Measurements from ENCODE around the gene DPH5.
"Not testable (repeated sequence)": the region's sequence is repeated elsewhere in the genome, so short reads cannot be mapped to it uniquely, and the experiment has no call there.

DPH5 gene, protein sequence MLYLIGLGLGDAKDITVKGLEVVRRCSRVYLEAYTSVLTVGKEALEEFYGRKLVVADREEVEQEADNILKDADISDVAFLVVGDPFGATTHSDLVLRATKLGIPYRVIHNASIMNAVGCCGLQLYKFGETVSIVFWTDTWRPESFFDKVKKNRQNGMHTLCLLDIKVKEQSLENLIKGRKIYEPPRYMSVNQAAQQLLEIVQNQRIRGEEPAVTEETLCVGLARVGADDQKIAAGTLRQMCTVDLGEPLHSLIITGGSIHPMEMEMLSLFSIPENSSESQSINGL

GRCh38 chr1:101025657-101026429, at the start of gene DPH5:
Gene DPH5, minus strand, starts transcription at chr1:101025784. Its CDS starts 341 bp downstream, at chr1:101025443.
- peak; percentile 92 for DNase-seq

GRCh38 chr1:101073836-101074235, 48.3 kb upstream of the DPH5 start:
- DNase-seq: no peak

- no peak for DNase-seq
Measured at GRCh38 chr1:101071470-101071891, 45.9 kb upstream of the DPH5 start.

DNA sequence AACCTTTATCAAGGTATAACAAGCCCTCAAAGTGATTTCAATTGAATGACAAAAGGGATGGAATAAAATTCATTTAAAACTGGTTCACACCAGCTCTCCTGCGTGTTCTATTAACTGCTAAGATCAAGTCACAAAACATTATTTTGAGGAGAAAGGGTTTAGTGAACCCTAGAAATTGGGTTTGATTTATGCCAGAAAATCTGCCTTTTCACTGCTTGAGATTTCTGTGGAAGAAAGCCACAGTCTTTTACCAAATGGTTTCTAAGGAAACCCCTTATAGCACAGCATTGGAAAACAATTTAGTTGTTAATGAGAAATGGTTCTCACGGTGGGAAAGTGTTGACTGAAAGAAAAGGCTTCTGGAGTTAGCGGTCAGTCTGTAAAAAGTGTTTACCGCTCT, 43.6 kb upstream of the DPH5 start:
- no peak for DNase-seq

DNA sequence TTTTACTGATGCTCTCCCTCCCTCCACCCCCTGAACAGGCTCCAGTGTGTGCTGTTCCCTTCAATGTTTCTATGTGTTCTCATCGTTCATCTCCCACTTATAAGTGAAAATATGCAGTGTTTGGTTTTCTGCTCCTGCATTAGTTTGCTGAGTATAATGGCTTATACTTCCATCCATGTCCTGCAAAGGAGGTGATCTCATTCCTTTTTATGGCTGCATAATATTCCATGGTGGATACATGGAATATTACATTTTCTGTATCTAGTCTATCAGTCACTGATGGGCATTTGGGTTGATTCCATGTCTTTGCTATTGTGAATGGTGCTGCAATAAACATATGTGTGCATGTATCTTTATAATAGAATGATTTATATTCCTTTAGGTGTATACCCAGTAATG, 41.4 kb upstream of the DPH5 start:
- DNase-seq: not testable (repeated sequence)

- DNase-seq: no peak
Measured at GRCh38 chr1:101066260-101066936, 40.8 kb upstream of the DPH5 start.

GRCh38 chr1:101065575-101065974, 40.0 kb upstream of the DPH5 start:
- no peak for DNase-seq

GRCh38 chr1:101064697-101065096, 39.1 kb upstream of the DPH5 start:
- DNase-seq: no peak

DNA sequence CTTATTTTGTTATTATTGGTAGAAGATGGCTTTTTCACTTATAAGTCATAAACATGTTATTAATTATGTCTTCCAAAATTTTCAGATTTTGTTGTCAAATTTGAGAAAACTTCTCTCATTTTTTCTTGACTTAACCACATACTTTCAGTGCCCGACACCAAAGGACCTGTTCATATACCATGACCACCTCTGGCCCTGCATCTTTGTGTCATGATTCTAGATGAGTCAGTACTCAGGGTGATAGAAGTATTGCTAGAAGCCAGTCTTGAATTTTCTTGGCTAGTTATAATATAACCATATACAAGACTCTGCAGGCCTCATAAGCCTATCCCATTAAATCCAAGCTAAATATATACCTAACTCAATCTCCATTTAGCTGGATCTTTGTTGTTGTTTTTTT, 35.4 kb upstream of the DPH5 start:
- no peak for DNase-seq

DNA sequence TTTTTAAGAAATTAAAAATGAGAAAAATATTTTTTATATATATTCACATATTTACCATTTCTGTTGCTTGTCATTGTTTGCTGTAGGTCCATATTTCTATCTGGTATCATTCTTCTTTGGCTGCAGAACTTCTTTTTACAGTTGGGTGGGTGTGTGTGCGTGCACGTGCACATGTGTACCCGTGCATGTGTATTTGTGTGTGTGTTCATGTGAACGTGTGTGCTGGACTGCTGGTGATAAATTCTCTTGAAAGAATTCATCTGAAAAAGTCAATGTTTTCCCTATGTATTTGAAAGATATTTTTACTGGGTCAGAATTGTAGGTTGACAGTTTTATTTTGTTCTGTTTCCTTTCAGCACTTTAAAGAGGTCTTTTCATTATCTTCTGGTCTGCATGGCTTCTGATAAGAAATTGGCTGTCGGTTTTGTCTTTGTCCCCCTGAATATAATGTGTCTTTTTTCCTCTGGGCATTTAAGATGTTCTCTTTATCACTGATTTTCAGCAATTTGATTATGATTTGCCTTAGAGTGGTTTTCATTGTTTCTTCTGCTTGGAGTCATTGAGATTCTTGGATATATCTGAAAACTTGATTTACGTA, 34.5 kb upstream of the DPH5 start:
- DNase-seq: no peak

DNA sequence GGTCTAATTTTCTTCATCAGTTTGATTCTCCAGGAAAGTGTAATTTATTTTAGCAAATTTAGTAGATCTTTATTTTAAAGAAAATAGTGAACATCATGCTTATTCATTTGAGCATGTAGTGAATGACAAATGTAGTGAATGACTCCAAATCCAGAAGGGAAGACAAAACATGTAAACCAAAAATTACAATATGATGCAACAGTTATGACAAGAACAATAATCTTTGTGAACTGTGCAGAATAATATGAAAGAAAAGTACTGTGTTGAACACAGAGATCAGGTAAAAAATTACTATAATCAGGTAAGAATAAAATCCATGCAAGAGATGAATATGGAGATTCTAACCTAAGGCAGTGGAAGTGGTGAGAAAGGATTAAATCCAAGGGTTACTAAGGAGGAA, 30.0 kb upstream of the DPH5 start:
- no peak for DNase-seq

DNA sequence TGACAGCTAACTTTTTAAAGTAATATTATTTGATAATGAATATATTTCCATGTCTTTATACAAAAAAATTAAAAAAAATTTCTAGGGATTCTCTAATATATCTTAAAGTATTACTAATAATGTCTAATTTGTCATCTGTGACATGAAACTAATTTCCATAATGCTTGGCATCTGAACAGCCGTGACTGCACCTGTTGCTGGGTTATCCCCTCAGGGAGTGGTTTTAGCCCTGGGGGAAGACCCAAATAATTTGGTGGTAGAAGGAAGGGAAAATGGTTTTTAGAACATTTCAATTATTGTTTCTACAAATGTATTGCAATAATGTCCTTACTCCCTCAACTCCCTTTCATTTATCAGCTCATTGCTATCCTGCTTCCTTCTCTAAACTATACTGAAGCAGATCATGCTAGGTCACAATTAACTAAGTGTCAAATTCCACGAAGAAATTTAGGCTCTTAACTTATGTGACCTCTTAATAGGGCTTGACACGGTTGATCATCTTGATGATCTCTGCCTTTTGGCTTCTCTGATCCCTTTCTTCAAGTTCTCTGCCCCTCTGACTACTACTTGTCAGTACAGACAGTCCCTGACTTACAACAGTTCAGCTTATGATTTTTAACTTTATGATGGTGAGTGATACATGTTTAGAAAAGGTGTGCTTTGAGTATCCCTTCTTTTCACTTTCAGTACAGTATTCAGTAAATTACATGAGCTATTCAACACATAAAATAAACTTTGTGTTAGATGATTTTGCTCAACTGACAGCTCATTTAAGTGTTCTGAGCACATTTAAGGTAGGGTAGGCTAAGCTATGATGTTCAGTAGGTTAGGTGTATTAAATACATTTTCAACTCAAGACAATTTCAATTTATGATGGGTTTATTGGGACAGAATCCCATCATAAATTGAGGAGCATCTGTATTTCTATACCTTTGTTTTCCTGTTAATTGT, 26.4 kb upstream of the DPH5 start:
- DNase-seq: no peak

DNA sequence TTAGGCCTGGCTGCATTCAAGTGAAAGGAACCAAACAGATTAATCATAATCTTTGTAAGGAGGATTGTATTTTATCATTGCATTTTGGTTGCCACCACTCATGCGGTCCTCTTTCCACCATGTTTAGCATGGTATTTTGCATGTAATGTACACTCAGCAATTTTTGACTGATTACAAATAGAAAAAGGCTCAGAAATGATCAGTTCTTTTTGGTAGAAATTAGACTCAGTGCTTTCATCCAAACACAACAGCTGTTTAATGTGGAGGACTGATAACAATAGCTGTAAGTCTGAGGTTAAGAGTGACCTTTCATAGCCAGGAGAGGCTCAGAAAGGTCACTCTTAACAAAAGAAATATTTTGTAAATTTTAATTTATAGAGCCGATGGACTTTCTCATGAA, 25.3 kb upstream of the DPH5 start:
- DNase-seq: no peak

GRCh38 chr1:101044749-101045148, 19.2 kb upstream of the DPH5 start:
- no peak for DNase-seq

DNA sequence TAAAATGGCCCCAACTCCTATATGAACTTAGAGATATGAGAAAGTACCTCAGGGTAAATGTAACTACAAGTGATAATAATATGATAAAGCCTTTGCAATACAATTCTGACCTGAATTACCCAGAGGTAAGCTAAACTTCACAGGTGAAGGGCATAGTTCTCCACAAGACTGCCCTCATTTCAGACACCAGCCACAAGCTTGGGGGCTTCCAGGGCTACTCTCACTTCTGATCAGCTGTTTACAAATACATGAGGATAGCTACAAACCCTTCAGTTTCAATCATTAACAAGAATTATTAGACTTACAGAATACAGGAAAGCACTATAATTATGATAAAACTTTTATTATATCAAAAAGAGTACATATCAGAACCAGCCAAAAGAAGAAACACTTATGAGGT, 18.7 kb upstream of the DPH5 start:
- no peak for DNase-seq

GRCh38 chr1:101043776-101044175, 18.2 kb upstream of the DPH5 start:
- no peak for DNase-seq

DNA sequence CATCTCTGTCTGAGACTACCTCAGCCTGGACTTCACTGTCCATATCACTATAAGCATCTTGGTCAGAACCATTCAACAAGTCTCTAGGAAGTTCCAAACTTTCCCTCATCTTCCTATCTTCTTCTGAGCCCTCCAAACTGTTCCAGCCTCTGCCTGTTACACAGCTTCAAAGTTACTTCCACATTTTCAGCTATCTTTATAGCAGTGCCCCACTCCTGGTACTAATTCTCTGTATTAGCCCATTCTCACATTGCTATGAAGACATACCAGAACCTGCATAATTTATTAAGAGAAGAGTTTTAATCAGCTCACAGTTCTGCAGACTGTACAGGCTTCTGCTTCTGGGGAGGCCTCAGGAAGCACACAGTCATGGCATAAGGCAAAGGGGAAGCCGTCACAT, 15.7 kb upstream of the DPH5 start:
- no peak for DNase-seq

- DNase-seq: no peak
Measured at GRCh38 chr1:101040666-101041065, 15.1 kb upstream of the DPH5 start.

DNA sequence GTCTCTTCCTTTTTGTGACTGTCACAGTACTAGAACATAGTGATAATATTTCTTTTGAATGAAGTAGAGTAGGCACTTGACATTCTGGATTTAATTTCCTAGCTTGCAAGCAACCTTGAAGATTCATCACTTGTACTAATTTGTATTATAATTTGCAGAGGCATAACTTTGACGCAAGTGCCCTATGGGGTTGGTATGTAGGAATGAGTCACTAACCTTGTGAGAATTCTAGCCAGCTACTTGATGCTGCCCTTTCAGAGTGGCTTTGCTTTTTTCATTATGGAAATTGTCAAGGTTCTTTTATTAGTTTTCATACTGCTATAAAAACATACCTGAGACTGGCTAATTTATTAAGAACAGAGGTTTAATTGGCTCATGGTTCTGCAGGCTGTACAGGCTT, 13.7 kb upstream of the DPH5 start:
- DNase-seq: no peak

- no peak for DNase-seq
Measured at GRCh38 chr1:101037316-101037715, 11.7 kb upstream of the DPH5 start.

- DNase-seq: no peak
Measured at GRCh38 chr1:101033017-101033416, 7.4 kb upstream of the DPH5 start.

DNA sequence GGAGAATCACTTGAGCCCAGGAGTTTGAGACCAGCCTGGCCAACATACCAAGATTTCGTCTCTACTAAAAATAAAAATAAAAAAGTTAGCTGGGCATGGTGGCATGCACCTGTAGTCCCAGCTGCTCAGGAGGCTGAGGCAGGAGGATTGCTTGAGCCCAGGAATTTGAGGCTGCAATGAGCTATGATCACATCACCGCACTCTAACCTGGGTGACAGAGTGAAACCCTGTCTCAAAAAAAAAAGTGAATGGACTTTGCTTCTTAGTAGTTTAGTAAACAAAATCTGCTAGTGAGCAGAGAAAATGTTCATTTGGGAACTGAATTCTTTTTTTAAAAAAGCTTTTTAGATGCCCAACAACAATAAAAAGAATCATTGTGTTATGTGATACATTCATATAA, 6.5 kb upstream of the DPH5 start:
- DNase-seq: not testable (repeated sequence)
